GM13977 (cell line): ENCODE data around the gene TEX51.

Experiments
- DNase-seq: peaks from one replicate; pipeline ENCODE4 v3.0.0; 2012; ENCODE audit warnings: low spot score
- in situ Hi-C: fragments of 300-500 bp; cut with MboI; formaldehyde crosslinking; loops from one replicate; pipeline ENCODE4 v1.12.0; 2022; ENCODE audit warnings: low sequenced_read_pairs, low pct_unique_long_range_greater_than_20kb, mixed read lengths, inconsistent platforms; ENCODE audit not compliant: unreplicated experiment
- TF ChIP-seq, protein P1 (sequence below): IDR thresholded peaks from 2 replicates; pipeline ENCODE4 v1.5.1; 2012; ENCODE audit warnings: mild to moderate bottlenecking, control low read depth; ENCODE audit not compliant: insufficient read depth; ENCODE audit errors: extremely low read depth, missing control alignments

TEX51 gene

DNA sequence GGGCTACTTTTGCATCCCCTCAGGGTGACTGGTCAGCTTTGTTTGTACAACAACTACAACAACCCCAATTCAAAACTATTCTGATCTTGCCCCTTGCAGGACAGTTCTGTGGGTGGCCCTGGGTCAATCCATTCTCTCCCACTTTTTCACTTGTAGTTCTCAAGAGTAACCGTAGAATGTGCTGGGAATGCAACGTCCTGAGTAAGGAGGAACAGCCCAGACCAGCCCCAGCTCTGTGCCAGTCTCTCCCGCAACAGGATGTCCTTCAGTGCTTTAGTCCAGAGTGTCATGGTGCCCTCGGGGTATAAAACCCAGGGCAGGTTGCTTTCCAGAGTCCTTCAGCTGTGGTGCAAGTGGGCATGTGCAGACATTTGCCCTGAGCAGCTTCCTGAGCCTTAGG is 22.1 kb upstream of the TEX51 start:
- DNase-seq: no peak
- in situ Hi-C loops: no loop called here
- TF ChIP-seq, protein P1, sequence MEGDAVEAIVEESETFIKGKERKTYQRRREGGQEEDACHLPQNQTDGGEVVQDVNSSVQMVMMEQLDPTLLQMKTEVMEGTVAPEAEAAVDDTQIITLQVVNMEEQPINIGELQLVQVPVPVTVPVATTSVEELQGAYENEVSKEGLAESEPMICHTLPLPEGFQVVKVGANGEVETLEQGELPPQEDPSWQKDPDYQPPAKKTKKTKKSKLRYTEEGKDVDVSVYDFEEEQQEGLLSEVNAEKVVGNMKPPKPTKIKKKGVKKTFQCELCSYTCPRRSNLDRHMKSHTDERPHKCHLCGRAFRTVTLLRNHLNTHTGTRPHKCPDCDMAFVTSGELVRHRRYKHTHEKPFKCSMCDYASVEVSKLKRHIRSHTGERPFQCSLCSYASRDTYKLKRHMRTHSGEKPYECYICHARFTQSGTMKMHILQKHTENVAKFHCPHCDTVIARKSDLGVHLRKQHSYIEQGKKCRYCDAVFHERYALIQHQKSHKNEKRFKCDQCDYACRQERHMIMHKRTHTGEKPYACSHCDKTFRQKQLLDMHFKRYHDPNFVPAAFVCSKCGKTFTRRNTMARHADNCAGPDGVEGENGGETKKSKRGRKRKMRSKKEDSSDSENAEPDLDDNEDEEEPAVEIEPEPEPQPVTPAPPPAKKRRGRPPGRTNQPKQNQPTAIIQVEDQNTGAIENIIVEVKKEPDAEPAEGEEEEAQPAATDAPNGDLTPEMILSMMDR: no peak

DNA sequence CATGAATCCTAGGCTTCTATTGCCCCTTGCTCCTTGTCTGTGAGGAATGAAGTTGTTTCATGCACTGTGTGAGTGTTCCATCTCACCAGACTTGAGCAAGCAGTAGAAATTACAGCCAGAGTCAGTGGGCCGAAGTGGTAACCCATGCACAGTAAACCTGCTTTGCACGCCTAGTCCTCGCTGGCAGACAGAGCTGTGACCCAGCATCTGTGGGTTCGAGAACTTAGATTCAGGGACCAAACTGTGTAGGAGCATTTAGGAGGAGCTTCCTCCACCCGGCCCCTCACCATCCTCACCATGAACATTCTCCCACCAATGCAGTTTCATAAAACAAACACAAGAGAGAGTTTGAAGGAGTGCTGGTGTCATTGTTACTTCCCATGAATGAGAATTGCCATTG is 21.6 kb upstream of the TEX51 start:
- no peak for DNase-seq
- TF ChIP-seq, protein P1: no peak
- in situ Hi-C loops: no loop called here

DNA sequence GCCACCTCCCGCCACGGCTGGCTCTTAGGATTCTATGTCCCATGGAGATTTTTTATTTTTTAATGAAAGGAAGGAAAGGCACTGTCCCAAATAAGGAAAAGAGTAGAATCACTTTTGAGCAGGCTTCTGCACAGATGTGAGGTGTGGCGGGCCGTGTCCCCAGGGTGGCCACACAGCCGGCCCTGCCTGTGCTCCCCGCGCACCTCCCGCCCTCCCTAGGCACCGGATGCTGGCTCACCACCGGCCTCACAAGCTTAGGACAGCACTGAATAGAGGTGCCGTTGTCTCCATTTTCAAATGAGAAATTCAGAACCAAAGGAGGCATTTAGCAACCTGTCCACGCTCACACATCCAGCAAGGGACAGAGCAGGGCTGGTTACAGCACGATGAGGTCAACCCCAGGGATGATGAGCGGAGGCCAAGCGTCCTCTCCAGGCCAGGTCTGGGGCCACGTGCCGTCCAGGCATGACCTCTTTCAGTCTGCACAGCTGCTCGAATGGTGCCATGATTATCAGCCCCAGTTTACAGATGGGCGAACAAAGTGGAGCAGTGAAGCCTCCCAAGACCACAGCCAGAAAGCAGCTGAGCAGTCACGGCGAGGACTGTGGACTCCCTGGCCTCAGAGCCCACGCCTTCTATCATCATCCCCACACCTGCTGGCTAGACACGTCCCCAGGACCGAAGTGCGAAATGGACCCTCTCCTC is 20.7 kb upstream of the TEX51 start:
- TF ChIP-seq, protein P1: no peak
- in situ Hi-C loops: no loop called here
- DNase-seq: no peak

GRCh38 chr2:126878601-126879000 is 20.1 kb upstream of the TEX51 start:
- DNase-seq: no peak
- TF ChIP-seq, protein P1: no peak
- in situ Hi-C loops: no loop called here

DNA sequence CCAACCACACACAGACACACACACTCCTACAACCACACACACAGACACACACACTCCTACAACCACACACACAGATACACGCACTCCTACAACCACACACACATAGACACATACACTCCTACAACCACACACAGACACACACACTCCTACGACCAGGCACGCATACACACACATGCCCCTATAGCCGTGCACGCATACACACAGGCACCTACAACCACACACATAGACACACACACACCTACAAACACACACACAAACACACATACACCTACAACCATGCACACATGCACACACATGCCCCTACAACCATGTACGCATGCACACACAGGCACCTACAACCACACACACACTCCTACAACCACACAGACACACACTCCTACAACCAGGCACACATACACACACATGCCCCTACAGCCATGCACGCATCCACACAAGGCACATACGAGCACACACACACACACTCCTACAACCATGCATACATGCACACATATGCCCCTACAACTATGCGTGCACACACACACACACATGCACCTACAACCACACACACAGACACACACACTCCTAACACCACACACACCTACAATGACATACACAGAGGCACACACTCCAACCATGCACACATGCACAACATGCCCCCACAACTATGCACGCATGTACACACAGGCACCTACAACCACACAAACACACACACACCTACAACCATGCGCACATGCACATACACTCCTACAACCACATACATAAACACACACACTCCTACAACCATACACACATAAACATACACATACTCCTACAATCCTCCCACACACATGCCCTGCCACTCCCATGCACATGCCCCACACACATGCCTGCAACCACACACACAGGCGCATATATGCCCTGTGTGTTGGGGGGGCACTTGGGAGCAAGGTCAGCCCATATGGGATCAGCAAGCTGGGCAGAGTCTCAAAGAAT is 19.1 kb upstream of the TEX51 start:
- DNase-seq: no peak
- TF ChIP-seq, protein P1: no peak
- in situ Hi-C loops: no loop called here

- in situ Hi-C loops: no loop called here
- no peak for DNase-seq
- TF ChIP-seq, protein P1: no peak
Measured at GRCh38 chr2:126880324-126880723, 18.4 kb upstream of the TEX51 start.
